Right atrium auricular region (tissue), 2 donors: ENCODE results near the gene PMS2. TPM values are rescaled to one million over a fixed set of nuclear protein-coding genes. Genes with fewer than 3 reads are reported as not detected.
"Not testable (repeated sequence)": the region's sequence is repeated elsewhere in the genome, so short reads cannot be mapped to it uniquely, and the experiment has no call there.

Experiments
- DNase-seq: peaks from one replicate; pipeline ENCODE4 v3.0.0-alpha.2; 2019; ENCODE audit warnings: low spot score
- H3K27ac ChIP-seq, 2 donors: fragments of 200-600 bp; sonication (generic); 1 replicate in 1 of 2; 2 replicates in 1 of 2; pipeline ENCODE4 v1.5.1; 2016 to 2019
- H3K27me3 ChIP-seq, 2 donors: fragments of 200-600 bp; sonication (generic); one replicate each; pipeline versions ENCODE4 v1.5.1 to v1.6.0; 2017 to 2019
- H3K36me3 ChIP-seq: fragments of 200-600 bp; sonication (generic); one replicate; pipeline ENCODE4 v1.5.1; 2016
- H3K4me1 ChIP-seq, 2 donors: fragments of 200-600 bp; sonication (generic); one replicate each; pipeline versions ENCODE4 v1.5.1 to v1.6.0; 2017 to 2019
- H3K4me3 ChIP-seq, 2 donors: fragments of 200-600 bp; sonication (generic); 1 replicate in 1 of 2; 2 replicates in 1 of 2; pipeline ENCODE4 v1.5.1; 2017 to 2019; ENCODE audit warnings: mild to moderate bottlenecking in 1 of 2, moderate library complexity in 1 of 2
- H3K9me3 ChIP-seq, 2 donors: fragments of 200-600 bp; sonication (generic); one replicate each; pipeline ENCODE4 v1.5.1; 2019
- total RNA-seq, 2 donors: library from RNA; depleted of rRNA; stranded (reverse); fragments of >200 nt; gene quantifications; one replicate each; pipeline ENCODE4 v1.1.0, GENCODE V29; 2016

PMS2 gene
- total RNA-seq, 2 donors from 2014 or later = 5.0 to 5.3 TPM

GRCh38 chr7:5926263-5926870 lies 82.5 kb downstream of the PMS2 start:
- not testable (repeated sequence) for H3K9me3 ChIP-seq, H3K4me1 ChIP-seq, H3K36me3 ChIP-seq

GRCh38 chr7:5924630-5925029 lies 84.2 kb downstream of the PMS2 start:
- not testable (repeated sequence) for H3K27me3 ChIP-seq, H3K4me1 ChIP-seq, DNase-seq, H3K36me3 ChIP-seq, H3K9me3 ChIP-seq, H3K4me3 ChIP-seq, H3K27ac ChIP-seq

More at GRCh38 chr7:5926263-5926870, 82.5 kb downstream of the PMS2 start:
- not testable (repeated sequence) for H3K27ac ChIP-seq, H3K27me3 ChIP-seq, DNase-seq, H3K4me3 ChIP-seq

- not testable (repeated sequence) for H3K27ac ChIP-seq, H3K36me3 ChIP-seq, H3K4me3 ChIP-seq, H3K9me3 ChIP-seq, H3K4me1 ChIP-seq, DNase-seq, H3K27me3 ChIP-seq
Measured at GRCh38 chr7:5924180-5924579, 84.7 kb downstream of the PMS2 start.

Other genes starting within 250 kb of the PMS2 start
- 10 to 100 TPM; 40.1 to 50.9 TPM for gene RNF216, start 227.4 kb downstream of the PMS2 start, total RNA-seq
- gene OCM, start 128.3 kb downstream of the PMS2 start, total RNA-seq = not detected
- gene CCZ1, start 110.3 kb downstream of the PMS2 start, total RNA-seq = 10 to 100 TPM; 33.6 to 38.3 TPM
- not detected for gene RSPH10B, start 38.4 kb downstream of the PMS2 start, total RNA-seq
- gene AIMP2, start 223 bp upstream of the PMS2 start, total RNA-seq = 10 to 100 TPM; 38.4 to 53.0 TPM
- not detected for gene ANKRD61, start 22.3 kb upstream of the PMS2 start, total RNA-seq
- 10 to 100 TPM; 73.2 to 95.2 TPM for gene EIF2AK1, start 50.1 kb upstream of the PMS2 start, total RNA-seq
- 1 to 10 TPM; 3.7 to 5.8 TPM for gene USP42, start 95.9 kb upstream of the PMS2 start, total RNA-seq